Adrenal gland (tissue), 5 donors: ENCODE results near the gene URB2.

Experiments used
- CTCF ChIP-seq, 6 experiments: fragments of 450-650 bp in 4 of 6; fragments of 200-600 bp in 2 of 6; sonication (generic) in 1 of 6; IDR thresholded peaks; 1 replicate in 5 of 6; 2 replicates in 1 of 6; pipeline versions ENCODE4 v1.5.1 to v1.8.0; 2016 to 2021; ENCODE audit warnings: antibody characterized with exemption in 6 of 6, mild to moderate bottlenecking in 2 of 6, moderate library complexity in 1 of 6
- POLR2A ChIP-seq, 2 donors: fragments of 450-650 bp; IDR thresholded peaks; one replicate each; pipeline ENCODE4 v1.6.1; 2017; ENCODE audit warnings: antibody characterized with exemption in 2 of 2, mild to moderate bottlenecking in 2 of 2, moderate library complexity in 1 of 2
- donor health status: DM: no; HTN: no; CAD: no.

- TF ChIP-seq CTCF (IDR thresholded peaks at IDR 0.05) (no peak), POLR2A (IDR thresholded peaks at IDR 0.05) (no peak)
These were observed 73.7 kb downstream of the URB2 start for GRCh38 chr1:229699613-229700267.
